SK-N-SH treated with all-trans-retinoic acid at 6 μM for 48 hours (cell line): ENCODE measurements around the gene ZNF22.

Source experiments
- ATAC-seq: fragments of 200-7000 bp; cut with Tn5 transposase; 3 replicates; pipeline ENCODE4 v1.9.1; 2020; ENCODE audit warnings: mild to moderate bottlenecking, moderate library complexity
- ARNTL ChIP-seq: fragments of 450-650 bp; formaldehyde crosslinking; IDR thresholded peaks from 2 replicates; pipeline ENCODE4 v1.5.0; 2020; ENCODE audit warnings: low read depth, mild to moderate bottlenecking, moderate library complexity, borderline replicate concordance
- BACH2 ChIP-seq: fragments of 250-450 bp; sonication (Bioruptor Pico); IDR thresholded peaks from 2 replicates; pipeline ENCODE4 v1.9.0; 2021; ENCODE audit warnings: mild to moderate bottlenecking, borderline replicate concordance
- CSDC2 ChIP-seq: fragments of 250-450 bp; sonication (Bioruptor Pico); IDR thresholded peaks from 2 replicates; pipeline ENCODE4 v1.5.0; 2020; ENCODE audit warnings: mild to moderate bottlenecking, moderate library complexity
- ESRRG ChIP-seq: fragments of 250-450 bp; sonication (Bioruptor Pico); IDR thresholded peaks from 2 replicates; pipeline ENCODE4 v1.6.1; 2021; ENCODE audit warnings: mild to moderate bottlenecking
- GLIS3 ChIP-seq: fragments of 250-450 bp; sonication (Bioruptor Pico); IDR thresholded peaks from 2 replicates; pipeline ENCODE4 v1.5.0; 2020; ENCODE audit warnings: mild to moderate bottlenecking, moderate library complexity
- OSR1 ChIP-seq: fragments of 250-450 bp; sonication (Bioruptor Pico); IDR thresholded peaks from 2 replicates; pipeline ENCODE4 v1.8.0; 2022; ENCODE audit warnings: moderate library complexity, mild to moderate bottlenecking, inconsistent platforms
- PPARA ChIP-seq: fragments of 250-450 bp; sonication (Bioruptor Pico); IDR thresholded peaks from 2 replicates; pipeline ENCODE4 v1.5.0; 2020; ENCODE audit warnings: mild to moderate bottlenecking, borderline replicate concordance
- RARB ChIP-seq: fragments of 250-450 bp; sonication (Bioruptor Pico); IDR thresholded peaks from 2 replicates; pipeline ENCODE4 v1.8.0; 2021; ENCODE audit warnings: mild to moderate bottlenecking, moderate library complexity
- SNAI2 ChIP-seq: fragments of 250-450 bp; sonication (Bioruptor Pico); IDR thresholded peaks from 2 replicates; pipeline ENCODE4 v1.5.0; 2020; ENCODE audit warnings: mild to moderate bottlenecking, moderate library complexity
- TCF4 ChIP-seq: fragments of 250-450 bp; sonication (Bioruptor Pico); IDR thresholded peaks from 2 replicates; pipeline ENCODE4 v1.8.0; 2021; ENCODE audit warnings: mild to moderate bottlenecking, moderate library complexity, borderline replicate concordance
- ZC3H10 ChIP-seq: fragments of 250-450 bp; sonication (Bioruptor Pico); IDR thresholded peaks from 2 replicates; pipeline ENCODE4 v1.5.1; 2021; ENCODE audit warnings: mild to moderate bottlenecking, moderate library complexity
- ZFP3 ChIP-seq: fragments of 250-450 bp; sonication (Bioruptor Pico); IDR thresholded peaks from 2 replicates; pipeline ENCODE4 v1.5.0; 2020; ENCODE audit warnings: mild to moderate bottlenecking, moderate library complexity
- ZNF565 ChIP-seq: fragments of 450-650 bp; formaldehyde crosslinking; conservative IDR thresholded peaks from 2 replicates; pipeline ENCODE4 v1.5.0; 2020; ENCODE audit warnings: low read depth, mild to moderate bottlenecking, moderate library complexity
- ZNF70 ChIP-seq: fragments of 450-650 bp; formaldehyde crosslinking; IDR thresholded peaks from 2 replicates; pipeline ENCODE4 v1.5.0; 2020; ENCODE audit warnings: mild to moderate bottlenecking, moderate library complexity
- TF ChIP-seq, protein P1 (sequence below): fragments of 250-450 bp; sonication (Bioruptor Pico); IDR thresholded peaks from 2 replicates; pipeline ENCODE4 v1.8.0; 2021; ENCODE audit warnings: low read depth, mild to moderate bottlenecking, moderate library complexity, borderline replicate concordance
- TF ChIP-seq, protein P2 (sequence below): fragments of 250-450 bp; sonication (Bioruptor Pico); IDR thresholded peaks from 2 replicates; pipeline ENCODE4 v1.5.1; 2020; ENCODE audit warnings: low read depth, mild to moderate bottlenecking, moderate library complexity
- TF ChIP-seq, protein P3 (sequence below): fragments of 250-450 bp; sonication (Bioruptor Pico); IDR thresholded peaks from 2 replicates; pipeline ENCODE4 v1.5.0; 2020; ENCODE audit warnings: mild to moderate bottlenecking, moderate library complexity

ZNF22 gene

DNA sequence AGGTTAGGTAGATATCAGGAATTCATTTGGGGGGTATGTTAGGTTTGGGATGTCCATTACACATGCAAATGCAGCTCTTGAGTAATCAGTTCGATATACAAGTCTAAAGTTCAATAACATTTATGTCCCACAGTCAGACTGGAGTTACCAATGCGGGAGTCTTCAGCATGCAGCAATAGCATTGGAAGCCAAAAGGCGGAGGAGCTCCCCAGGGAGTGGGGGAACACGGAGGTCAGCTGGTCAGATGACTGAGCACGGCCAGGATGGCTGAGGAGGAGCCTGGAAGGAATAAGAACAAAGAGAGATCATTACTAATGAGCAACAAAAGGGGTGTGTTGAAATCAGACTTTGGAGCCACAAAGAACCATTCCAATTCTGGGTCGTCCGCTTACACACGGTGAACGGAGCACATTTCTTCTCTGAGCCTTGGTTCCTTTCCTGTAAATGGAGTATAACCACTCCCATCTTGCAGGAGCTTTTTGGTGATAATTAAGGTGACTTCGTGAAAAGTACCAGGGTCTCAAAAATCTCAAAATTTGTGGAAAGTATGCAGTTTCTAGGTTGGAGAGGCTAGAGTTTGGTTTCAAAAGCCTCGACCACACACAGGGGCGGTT lies 478 bp upstream of the ZNF22 start:
- TF ChIP-seq ZNF565 (CRISPR knock-in tag), result no peak
- TF ChIP-seq OSR1, result no peak
- TF ChIP-seq, protein P1, sequence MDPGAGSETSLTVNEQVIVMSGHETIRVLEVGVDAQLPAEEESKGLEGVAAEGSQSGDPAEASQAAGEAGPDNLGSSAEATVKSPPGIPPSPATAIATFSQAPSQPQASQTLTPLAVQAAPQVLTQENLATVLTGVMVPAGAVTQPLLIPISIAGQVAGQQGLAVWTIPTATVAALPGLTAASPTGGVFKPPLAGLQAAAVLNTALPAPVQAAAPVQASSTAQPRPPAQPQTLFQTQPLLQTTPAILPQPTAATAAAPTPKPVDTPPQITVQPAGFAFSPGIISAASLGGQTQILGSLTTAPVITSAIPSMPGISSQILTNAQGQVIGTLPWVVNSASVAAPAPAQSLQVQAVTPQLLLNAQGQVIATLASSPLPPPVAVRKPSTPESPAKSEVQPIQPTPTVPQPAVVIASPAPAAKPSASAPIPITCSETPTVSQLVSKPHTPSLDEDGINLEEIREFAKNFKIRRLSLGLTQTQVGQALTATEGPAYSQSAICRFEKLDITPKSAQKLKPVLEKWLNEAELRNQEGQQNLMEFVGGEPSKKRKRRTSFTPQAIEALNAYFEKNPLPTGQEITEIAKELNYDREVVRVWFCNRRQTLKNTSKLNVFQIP (CRISPR knock-in tag), result no peak
- no peak for ATAC-seq

DNA sequence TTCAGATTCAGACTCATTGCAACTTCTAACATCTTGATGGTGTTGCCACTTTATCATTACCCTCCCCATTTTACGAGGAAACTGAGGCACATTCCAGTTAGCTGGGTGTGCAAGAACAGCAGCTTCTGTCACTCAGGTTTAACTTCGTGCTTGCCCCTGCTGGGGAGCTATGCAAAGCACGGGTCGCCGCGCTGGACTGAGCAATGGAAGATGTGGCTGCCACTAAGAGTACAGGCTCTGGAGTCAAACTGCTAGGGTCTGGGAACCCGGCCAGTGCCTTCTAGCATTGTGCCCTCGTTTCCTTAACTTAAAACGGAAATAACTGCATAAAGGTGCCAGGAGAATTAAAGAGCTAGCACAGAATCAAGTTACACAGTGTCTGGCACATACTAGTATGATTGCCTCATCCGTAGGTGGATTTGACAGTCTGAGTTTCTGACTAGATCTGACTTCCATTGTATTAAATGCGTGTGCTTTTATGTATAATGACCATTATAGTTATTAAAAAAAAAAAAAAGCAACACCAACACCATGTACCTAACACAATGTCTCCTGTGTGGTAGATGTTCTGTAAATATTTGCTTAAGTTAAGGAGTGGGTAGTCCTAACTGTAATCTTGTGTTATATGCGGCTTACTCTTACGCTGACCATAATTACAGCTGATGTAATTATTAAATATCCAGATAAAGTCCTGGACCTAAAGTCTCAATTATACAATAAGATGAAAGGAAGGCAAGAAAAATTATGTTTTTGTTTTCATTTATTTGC lies 842 bp downstream of the ZNF22 start:
- TF ChIP-seq ZFP3 (CRISPR knock-in tag) (peak; percentile 44; the same call in 1 of the 2 replicates), TCF4 (CRISPR knock-in tag) (no peak)
- TF ChIP-seq, all 23 proteins: peak for 1

DNA sequence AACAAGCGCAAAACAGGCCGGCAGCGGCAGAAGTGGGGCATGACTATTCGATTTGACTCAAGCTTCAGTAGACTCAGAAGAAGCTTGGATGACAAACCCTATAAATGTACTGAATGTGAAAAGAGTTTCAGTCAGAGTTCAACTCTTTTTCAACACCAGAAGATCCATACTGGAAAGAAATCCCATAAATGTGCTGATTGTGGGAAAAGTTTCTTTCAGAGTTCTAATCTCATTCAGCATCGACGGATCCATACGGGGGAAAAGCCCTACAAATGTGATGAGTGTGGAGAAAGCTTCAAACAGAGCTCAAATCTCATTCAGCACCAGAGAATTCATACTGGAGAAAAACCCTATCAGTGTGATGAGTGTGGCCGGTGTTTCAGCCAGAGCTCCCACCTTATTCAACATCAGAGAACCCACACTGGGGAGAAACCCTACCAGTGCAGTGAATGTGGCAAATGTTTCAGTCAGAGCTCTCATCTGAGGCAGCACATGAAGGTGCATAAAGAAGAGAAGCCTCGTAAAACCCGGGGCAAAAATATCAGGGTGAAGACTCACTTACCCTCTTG lies 2.8 kb downstream of the ZNF22 start:
- TF ChIP-seq GLIS3 (CRISPR knock-in tag), result no peak
- no peak for TF ChIP-seq ZFP3 (CRISPR knock-in tag)
- no peak for TF ChIP-seq CSDC2 (CRISPR knock-in tag)
- no peak for TF ChIP-seq ZNF70 (CRISPR knock-in tag)
- TF ChIP-seq TCF4 (CRISPR knock-in tag), result no peak
- no peak for TF ChIP-seq SNAI2 (CRISPR knock-in tag)
- no peak for TF ChIP-seq ZNF565 (CRISPR knock-in tag)
- TF ChIP-seq PPARA, result no peak
- ATAC-seq, result no peak

More for the DNA sequence above, 842 bp downstream of the ZNF22 start:
- peak; percentile 90 for ATAC-seq

DNA sequence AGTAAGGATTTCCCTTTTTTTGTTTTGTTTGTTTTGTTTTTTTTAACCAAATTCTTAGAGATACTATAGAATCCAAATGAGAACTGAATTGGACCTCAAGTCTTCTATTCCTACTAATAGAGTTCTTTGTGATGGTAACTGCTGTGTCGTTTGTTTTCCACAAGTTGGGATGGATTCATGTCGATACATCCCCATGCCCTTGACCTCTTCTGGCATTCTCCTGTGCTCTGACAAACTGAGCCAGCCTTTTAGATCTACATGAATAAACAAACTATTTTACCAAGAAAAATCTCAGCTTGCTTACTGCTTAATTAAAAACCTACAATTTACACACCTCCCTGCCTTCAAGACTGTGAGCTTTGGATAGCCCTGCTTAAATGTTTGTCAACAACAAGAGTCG lies 3.9 kb downstream of the ZNF22 start:
- TF ChIP-seq RARB (CRISPR knock-in tag) (no peak), OSR1 (no peak), ESRRG (CRISPR knock-in tag) (no peak), ZC3H10 (CRISPR knock-in tag) (no peak)
- TF ChIP-seq, protein P2, sequence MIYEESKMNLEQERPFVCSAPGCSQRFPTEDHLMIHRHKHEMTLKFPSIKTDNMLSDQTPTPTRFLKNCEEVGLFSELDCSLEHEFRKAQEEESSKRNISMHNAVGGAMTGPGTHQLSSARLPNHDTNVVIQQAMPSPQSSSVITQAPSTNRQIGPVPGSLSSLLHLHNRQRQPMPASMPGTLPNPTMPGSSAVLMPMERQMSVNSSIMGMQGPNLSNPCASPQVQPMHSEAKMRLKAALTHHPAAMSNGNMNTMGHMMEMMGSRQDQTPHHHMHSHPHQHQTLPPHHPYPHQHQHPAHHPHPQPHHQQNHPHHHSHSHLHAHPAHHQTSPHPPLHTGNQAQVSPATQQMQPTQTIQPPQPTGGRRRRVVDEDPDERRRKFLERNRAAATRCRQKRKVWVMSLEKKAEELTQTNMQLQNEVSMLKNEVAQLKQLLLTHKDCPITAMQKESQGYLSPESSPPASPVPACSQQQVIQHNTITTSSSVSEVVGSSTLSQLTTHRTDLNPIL, result no peak
- TF ChIP-seq, protein P3, sequence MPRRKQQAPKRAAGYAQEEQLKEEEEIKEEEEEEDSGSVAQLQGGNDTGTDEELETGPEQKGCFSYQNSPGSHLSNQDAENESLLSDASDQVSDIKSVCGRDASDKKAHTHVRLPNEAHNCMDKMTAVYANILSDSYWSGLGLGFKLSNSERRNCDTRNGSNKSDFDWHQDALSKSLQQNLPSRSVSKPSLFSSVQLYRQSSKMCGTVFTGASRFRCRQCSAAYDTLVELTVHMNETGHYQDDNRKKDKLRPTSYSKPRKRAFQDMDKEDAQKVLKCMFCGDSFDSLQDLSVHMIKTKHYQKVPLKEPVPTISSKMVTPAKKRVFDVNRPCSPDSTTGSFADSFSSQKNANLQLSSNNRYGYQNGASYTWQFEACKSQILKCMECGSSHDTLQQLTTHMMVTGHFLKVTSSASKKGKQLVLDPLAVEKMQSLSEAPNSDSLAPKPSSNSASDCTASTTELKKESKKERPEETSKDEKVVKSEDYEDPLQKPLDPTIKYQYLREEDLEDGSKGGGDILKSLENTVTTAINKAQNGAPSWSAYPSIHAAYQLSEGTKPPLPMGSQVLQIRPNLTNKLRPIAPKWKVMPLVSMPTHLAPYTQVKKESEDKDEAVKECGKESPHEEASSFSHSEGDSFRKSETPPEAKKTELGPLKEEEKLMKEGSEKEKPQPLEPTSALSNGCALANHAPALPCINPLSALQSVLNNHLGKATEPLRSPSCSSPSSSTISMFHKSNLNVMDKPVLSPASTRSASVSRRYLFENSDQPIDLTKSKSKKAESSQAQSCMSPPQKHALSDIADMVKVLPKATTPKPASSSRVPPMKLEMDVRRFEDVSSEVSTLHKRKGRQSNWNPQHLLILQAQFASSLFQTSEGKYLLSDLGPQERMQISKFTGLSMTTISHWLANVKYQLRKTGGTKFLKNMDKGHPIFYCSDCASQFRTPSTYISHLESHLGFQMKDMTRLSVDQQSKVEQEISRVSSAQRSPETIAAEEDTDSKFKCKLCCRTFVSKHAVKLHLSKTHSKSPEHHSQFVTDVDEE (CRISPR knock-in tag), result no peak
- TF ChIP-seq, all 23 proteins: peak for 0

DNA sequence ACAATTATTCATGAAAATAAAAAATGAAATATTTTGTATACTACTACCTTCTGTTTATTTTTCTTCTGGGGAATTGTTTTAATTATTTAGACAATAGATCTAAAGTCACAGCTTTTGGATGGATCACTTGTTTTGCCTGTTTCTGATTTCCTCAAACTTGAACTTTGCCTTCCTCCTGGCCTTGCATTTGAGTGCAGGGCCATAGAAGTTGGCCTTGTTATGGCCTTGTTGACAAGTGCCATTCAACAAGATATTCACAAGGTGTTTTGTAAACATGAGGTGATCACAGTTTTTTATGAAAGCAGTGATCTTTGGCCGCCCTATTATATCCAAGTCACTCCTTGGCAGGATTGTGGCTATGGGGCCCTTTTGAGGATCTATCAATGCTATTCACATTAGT lies 4.6 kb downstream of the ZNF22 start:
- no peak for ATAC-seq
- no peak for TF ChIP-seq SNAI2 (CRISPR knock-in tag)
- TF ChIP-seq GLIS3 (CRISPR knock-in tag), result no peak

More for the DNA sequence above, 3.9 kb downstream of the ZNF22 start:
- no peak for ATAC-seq

DNA sequence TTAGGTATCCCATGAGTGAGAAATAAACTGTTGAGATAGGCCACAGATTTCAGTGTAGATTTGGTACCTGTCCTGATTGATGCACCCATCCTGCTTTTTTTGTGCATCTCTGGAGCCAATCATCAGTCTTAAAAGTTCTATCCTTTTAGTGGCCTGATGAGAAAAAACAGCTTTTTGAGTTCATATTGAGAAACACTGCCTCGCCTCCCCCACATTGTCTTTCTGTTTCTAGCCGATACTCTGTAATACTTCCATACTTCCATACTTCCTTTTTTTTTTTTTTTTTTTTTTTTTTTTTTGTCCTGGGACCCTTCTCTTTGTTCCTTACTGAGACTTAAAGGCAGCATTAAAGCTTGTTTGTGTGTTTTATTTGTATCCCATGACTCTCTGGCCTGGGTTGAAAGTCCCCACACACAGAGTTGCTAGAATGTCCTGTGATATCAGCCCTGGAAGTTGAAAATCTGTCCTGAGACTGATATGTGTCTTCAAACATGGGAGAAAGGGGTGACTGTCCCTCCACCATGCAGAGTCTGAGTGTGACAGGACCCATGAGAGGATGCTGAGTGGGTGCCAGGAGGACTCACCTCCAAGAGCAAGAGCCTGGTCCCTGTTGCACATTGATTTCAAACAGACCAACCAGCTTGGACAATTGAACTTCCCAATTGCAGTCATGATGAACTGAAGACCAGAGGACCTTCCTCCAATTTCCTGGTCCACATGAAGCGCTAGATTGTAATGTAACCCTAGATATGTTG lies 5.7 kb downstream of the ZNF22 start:
- ATAC-seq, result no peak
- no peak for TF ChIP-seq ZNF70 (CRISPR knock-in tag)
- no peak for TF ChIP-seq BACH2
- TF ChIP-seq ARNTL (CRISPR knock-in tag), result no peak
